Mucosa of gallbladder (tissue), 1 donor: ENCODE results near the gene XPR1. TPM values are rescaled to one million over a fixed set of nuclear protein-coding genes. Genes with fewer than 3 reads are reported as not detected.
A peak's percentile ranks its signal among the peaks of the same experiment; 100 is the strongest.

Experiments
- DNase-seq: peaks from one replicate; pipeline ENCODE4 v3.0.0-alpha.2; 2020; ENCODE audit warnings: low spot score
- total RNA-seq: library from RNA; stranded (reverse); gene quantifications from one replicate; pipeline ENCODE4 v1.2.1, GENCODE V29; 2021
- donor health status: DM: no; HTN: no; CAD: no.

XPR1 gene
- total RNA-seq, 1 donor from 2014 or later, result 32.6 TPM

- no peak for DNase-seq
Measured at GRCh38 chr1:180932378-180932777, 300.6 kb downstream of the XPR1 start.

- DNase-seq, result no peak
Measured at GRCh38 chr1:180933141-180933540, 301.3 kb downstream of the XPR1 start.

GRCh38 chr1:180934563-180934962 lies 302.7 kb downstream of the XPR1 start:
- no peak for DNase-seq

GRCh38 chr1:180935326-180936109 lies 303.7 kb downstream of the XPR1 start:
- peak; percentile 73 for DNase-seq

DNA sequence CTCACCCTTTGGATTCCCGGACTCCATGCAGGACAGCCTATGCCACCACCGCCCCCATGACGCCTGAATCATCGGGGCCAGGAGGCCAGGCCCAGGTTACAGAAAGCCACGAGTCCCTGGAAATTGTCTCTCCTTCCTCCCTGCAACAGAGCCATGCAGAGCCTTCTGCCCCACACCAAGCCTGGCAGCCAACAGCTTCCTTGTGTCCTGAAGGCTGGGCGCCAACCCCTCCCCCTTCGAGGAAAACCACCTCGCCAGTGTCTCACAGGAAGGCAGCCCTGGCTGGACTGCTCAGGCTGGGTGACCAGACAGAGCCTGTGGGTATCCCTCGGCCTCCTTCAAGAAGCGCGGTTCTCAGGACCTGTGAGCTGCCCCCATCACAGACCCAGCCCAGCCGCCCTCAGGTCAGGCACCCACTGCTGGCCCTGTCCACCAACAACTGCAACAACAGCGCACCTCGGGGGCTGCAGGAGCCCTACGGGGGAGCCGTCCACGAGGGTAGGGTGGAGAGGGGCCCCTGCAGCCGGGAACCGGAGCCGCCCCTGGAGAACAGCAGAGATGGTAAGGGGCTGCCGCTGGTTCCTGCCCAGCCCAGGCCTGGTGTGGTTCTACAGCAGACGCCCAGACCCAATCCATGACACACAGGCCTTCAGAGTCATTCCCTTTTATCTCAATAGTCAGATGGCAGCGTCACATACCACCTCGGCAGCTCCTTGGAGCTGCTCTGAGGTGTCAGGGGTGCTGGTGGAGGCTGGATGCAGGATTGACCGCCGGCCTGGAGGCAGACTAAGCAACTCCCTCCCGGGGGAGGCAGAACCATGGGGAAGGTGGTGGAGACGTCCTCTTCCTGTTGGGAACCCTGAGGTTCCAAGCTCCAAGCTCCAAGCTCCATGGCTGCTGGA lies 304.5 kb downstream of the XPR1 start:
- peak; percentile 61 for DNase-seq

DNA sequence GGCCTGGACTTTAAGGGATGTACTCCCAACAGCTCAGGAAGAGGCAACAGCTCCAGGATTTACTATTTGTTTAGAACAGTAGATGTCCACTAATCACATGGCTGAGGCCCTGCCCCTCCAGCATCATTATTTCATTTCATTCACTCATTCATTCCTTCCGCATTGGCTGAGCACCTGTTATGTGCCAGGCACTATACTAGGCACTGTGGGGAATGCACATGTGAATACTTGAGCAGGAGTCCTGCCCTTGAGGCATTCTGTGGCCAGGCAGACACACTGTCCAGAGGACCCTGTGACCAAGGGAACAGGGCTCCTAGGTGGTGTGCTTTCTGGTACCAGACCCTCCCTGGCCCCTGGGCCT lies 305.2 kb downstream of the XPR1 start:
- DNase-seq, result no peak

GRCh38 chr1:180937624-180938225 lies 305.9 kb downstream of the XPR1 start:
- DNase-seq, result no peak

DNA sequence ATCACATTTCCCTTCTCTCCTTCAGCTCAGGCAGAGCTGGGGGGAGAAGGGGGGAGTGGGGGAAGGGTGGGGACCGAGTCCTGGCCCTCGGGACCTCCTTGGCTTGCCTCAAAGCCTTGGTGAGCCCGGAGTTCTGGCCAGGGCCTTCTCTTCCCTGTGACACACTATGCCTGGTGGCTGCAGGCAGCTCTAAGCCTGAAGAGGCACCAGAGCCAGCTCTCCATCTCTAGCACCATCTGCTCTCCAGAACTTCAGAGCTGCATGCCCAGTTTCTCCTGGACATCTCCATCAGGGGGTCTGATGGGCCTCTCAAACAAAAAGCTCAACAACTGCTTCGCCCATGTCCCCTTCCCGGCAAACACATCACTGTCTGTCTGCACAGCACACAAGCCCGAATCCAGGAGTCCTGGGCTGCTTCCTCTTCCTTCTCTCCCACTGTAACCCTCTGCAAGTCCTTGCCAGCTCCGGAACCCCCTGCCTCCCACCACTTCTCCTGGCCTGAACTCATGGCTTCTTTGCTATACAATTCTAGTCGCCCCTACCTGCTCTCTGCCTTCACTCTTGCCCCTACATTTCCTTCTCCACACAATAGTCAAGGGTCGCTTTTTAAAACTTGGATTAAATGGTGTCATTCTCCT lies 307.4 kb downstream of the XPR1 start:
- no peak for DNase-seq

- no peak for DNase-seq
Measured at GRCh38 chr1:180939711-180940103, 307.9 kb downstream of the XPR1 start.

Other genes with a start within 250 kb of the XPR1 start
- 27.1 TPM for gene ACBD6, start 129.4 kb upstream of the XPR1 start, total RNA-seq
- not detected for gene OVAAL, start 73.1 kb upstream of the XPR1 start, total RNA-seq